Gastrocnemius medialis (tissue), 4 donors: Measurements from ENCODE around the gene KIFC3.

Source experiments
- POLR2A ChIP-seq, 2 donors: fragments of 450-650 bp; IDR thresholded peaks; one replicate each; pipeline ENCODE4 v1.6.1; 2017; ENCODE audit warnings: antibody characterized with exemption in 2 of 2, mild to moderate bottlenecking in 2 of 2, moderate library complexity in 2 of 2
- TF ChIP-seq, protein P1 (sequence below), 5 experiments: fragments of 450-650 bp in 3 of 5; fragments of 200-600 bp in 2 of 5; sonication (generic) in 2 of 5; IDR thresholded peaks in 4 of 5; conservative IDR thresholded peaks in 1 of 5; 1 replicate in 4 of 5; 2 replicates in 1 of 5; pipeline ENCODE4 v1.5.1; 2016 to 2019; ENCODE audit warnings: antibody characterized with exemption in 5 of 5, mild to moderate bottlenecking in 3 of 5, moderate library complexity in 3 of 5

DNA sequence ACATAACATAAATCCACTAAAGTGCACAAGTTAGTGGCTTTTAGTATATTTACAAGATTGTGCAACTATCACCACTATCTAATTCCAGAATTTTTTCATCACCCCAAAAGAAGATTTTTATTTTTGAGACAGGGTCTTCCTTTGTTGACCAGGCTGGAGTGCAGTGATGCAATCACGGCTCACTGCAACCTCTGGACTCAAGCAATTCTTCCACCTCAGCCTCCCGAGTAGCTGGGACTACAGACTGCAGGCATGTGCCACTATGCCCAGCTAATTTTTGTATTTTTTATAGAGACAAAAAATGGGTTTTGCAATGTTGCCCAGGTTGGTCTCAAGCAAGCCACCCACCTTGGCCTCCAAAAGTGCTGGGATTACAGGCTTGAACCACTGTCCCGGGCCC lies 92.6 kb downstream of the KIFC3 start:
- TF ChIP-seq POLR2A (IDR thresholded peaks at IDR 0.05), result no peak
- TF ChIP-seq, protein P1, sequence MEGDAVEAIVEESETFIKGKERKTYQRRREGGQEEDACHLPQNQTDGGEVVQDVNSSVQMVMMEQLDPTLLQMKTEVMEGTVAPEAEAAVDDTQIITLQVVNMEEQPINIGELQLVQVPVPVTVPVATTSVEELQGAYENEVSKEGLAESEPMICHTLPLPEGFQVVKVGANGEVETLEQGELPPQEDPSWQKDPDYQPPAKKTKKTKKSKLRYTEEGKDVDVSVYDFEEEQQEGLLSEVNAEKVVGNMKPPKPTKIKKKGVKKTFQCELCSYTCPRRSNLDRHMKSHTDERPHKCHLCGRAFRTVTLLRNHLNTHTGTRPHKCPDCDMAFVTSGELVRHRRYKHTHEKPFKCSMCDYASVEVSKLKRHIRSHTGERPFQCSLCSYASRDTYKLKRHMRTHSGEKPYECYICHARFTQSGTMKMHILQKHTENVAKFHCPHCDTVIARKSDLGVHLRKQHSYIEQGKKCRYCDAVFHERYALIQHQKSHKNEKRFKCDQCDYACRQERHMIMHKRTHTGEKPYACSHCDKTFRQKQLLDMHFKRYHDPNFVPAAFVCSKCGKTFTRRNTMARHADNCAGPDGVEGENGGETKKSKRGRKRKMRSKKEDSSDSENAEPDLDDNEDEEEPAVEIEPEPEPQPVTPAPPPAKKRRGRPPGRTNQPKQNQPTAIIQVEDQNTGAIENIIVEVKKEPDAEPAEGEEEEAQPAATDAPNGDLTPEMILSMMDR (IDR thresholded peaks at IDR 0.05 in 4 of 5, conservative IDR thresholded peaks at IDR 0.05 in 1 of 5), result no peak
